H1 (cell line): ENCODE measurements around the gene COL19A1. TPM values are rescaled to one million over a fixed set of nuclear protein-coding genes. Genes with fewer than 3 reads are reported as not detected.

Experiments
- CTCF ChIA-PET: fragments of 300-600 bp; sonication (Branson Sonifier 250); formaldehyde crosslinking; loops from one replicate; lab custom pipeline; 2021; ENCODE audit not compliant: partially characterized antibody; lab: Charles Lee
- POLR2A ChIA-PET: fragments of 300-600 bp; sonication (Branson Sonifier 250); formaldehyde crosslinking; loops from one replicate; lab custom pipeline; 2021; ENCODE audit warnings: inconsistent platforms; ENCODE audit not compliant: partially characterized antibody; lab: Charles Lee
- DNase-seq, 2 experiments: peaks; one replicate each; pipeline versions ENCODE4 v3.0.0 to v3.0.0-alpha.2; 2010 to 2022; ENCODE audit warnings: low spot score in 2 of 2, low read depth in 1 of 2, mixed read lengths in 1 of 2
- FAIRE-seq: peaks from 2 replicates; lab custom pipeline; 2011; peaks lifted over from hg19 to GRCh38; lab: Jason Lieb, UNC
- H2AFZ ChIP-seq: 2 replicates; pipeline ENCODE4 v1.8.1; 2012; ENCODE audit warnings: low read length, inconsistent platforms
- H2AK5ac ChIP-seq: 2 replicates; pipeline ENCODE4 v1.6.1; 2013; ENCODE audit warnings: low read depth, low read length
- H2BK120ac ChIP-seq: replicated peaks from 2 replicates; pipeline ENCODE3; 2013; ENCODE audit warnings: low read depth, low read length, inconsistent platforms
- H2BK12ac ChIP-seq: 2 replicates; pipeline ENCODE4 v1.6.1; 2013; ENCODE audit warnings: low read depth, low read length
- H2BK15ac ChIP-seq: 2 replicates; pipeline ENCODE4 v1.6.1; 2013; ENCODE audit warnings: low read length
- H2BK20ac ChIP-seq: 2 replicates; pipeline ENCODE4 v1.6.1; 2013; ENCODE audit warnings: low read length
- H2BK5ac ChIP-seq: 2 replicates; pipeline ENCODE4 v1.6.1; 2013; ENCODE audit warnings: low read depth, low read length
- H3K14ac ChIP-seq: 2 replicates; pipeline ENCODE4 v1.6.1; 2013; ENCODE audit warnings: inconsistent platforms; ENCODE audit not compliant: insufficient read length
- H3K18ac ChIP-seq: 2 replicates; pipeline ENCODE4 v1.6.1; 2013; ENCODE audit warnings: low read length; ENCODE audit errors: extremely low read depth
- H3K23ac ChIP-seq: 2 replicates; pipeline ENCODE4 v1.6.1; 2013; ENCODE audit warnings: inconsistent platforms; ENCODE audit not compliant: insufficient read length
- H3K23me2 ChIP-seq: 2 replicates; pipeline ENCODE4 v1.6.1; 2013; ENCODE audit warnings: low read depth, low read length
- H3K27ac ChIP-seq: 2 replicates; pipeline ENCODE4 v1.6.1; 2011; ENCODE audit warnings: low read depth, low read length, inconsistent platforms
- H3K27me3 ChIP-seq, 4 experiments: replicated peaks in 1 of 4; 1 replicate in 1 of 4; 2 replicates in 3 of 4; pipeline versions ENCODE4 v1.6.1 to v1.8.1; 2011 to 2013; ENCODE audit warnings: low read length in 3 of 4, mild to moderate bottlenecking in 3 of 4, inconsistent platforms in 2 of 4, mixed read lengths in 2 of 4, moderate library complexity in 1 of 4; ENCODE audit not compliant: control insufficient read depth in 3 of 4, insufficient read depth in 3 of 4; ENCODE audit errors: extremely low read depth in 1 of 4
- H3K36me3 ChIP-seq, 4 experiments: 2 replicates each; pipeline versions ENCODE4 v1.6.1 to v1.8.1; 2011 to 2013; ENCODE audit warnings: mild to moderate bottlenecking in 4 of 4, low read length in 3 of 4, moderate library complexity in 2 of 4, control low read depth in 1 of 4, inconsistent platforms in 1 of 4; ENCODE audit not compliant: insufficient read depth in 4 of 4, control insufficient read depth in 2 of 4
- H3K4ac ChIP-seq: replicated peaks from 2 replicates; pipeline ENCODE3; 2013; ENCODE audit warnings: low read length, low read depth, mixed read lengths, inconsistent platforms; ENCODE audit not compliant: insufficient read length
- H3K4me1 ChIP-seq, 4 experiments: replicated peaks in 1 of 4; 1 replicate in 1 of 4; 2 replicates in 3 of 4; pipeline versions ENCODE4 v1.6.1 to v1.8.1; 2011 to 2013; ENCODE audit warnings: low read length in 3 of 4, inconsistent platforms in 2 of 4, mixed read lengths in 1 of 4; ENCODE audit not compliant: insufficient read depth in 4 of 4, control insufficient read depth in 3 of 4
- H3K4me2 ChIP-seq, 2 experiments: 2 replicates each; pipeline versions ENCODE4 v1.6.1 to v1.8.1; 2011 to 2013; ENCODE audit warnings: low read depth in 2 of 2, low read length in 2 of 2, control low read depth in 1 of 2, inconsistent platforms in 1 of 2, mild to moderate bottlenecking in 1 of 2; ENCODE audit not compliant: insufficient read depth in 1 of 2
- H3K4me3 ChIP-seq, 4 experiments: fragments of 200-600, 300-600 bp in 1 of 4; sonication (generic), shearing (Covaris generic), sonication (Bioruptor Twin) in 1 of 4; 2 replicates each; pipeline versions ENCODE4 v1.5.1 to v1.8.1; 2011 to 2016; ENCODE audit warnings: low read length in 4 of 4, low read depth in 3 of 4, control low read depth in 2 of 4, inconsistent platforms in 2 of 4, mild to moderate bottlenecking in 2 of 4, mixed read lengths in 1 of 4, moderate library complexity in 1 of 4; ENCODE audit not compliant: insufficient read depth in 2 of 4; ENCODE audit errors: extremely low read depth in 1 of 4
- H3K56ac ChIP-seq: replicated peaks from 2 replicates; pipeline ENCODE3; 2013; ENCODE audit warnings: low read depth, mild to moderate bottlenecking, mixed read lengths, low read length, inconsistent platforms; ENCODE audit not compliant: insufficient read length
- H3K79me1 ChIP-seq: 2 replicates; pipeline ENCODE4 v1.6.1; 2013; ENCODE audit warnings: low read depth, low read length, control low read depth
- H3K79me2 ChIP-seq, 2 experiments: 2 replicates each; pipeline versions ENCODE4 v1.6.1 to v1.8.1; 2012 to 2013; ENCODE audit warnings: low read length in 2 of 2, mild to moderate bottlenecking in 2 of 2, inconsistent platforms in 1 of 2; ENCODE audit not compliant: insufficient read depth in 2 of 2, control insufficient read depth in 1 of 2
- H3K9ac ChIP-seq, 4 experiments: replicated peaks in 1 of 4; 1 replicate in 1 of 4; 2 replicates in 3 of 4; pipeline versions ENCODE4 v1.6.1 to v1.8.1; 2011 to 2013; ENCODE audit warnings: low read depth in 3 of 4, low read length in 3 of 4, control low read depth in 2 of 4, mild to moderate bottlenecking in 2 of 4, moderate library complexity in 2 of 4, inconsistent platforms in 1 of 4; ENCODE audit errors: extremely low read depth in 1 of 4
- H3K9me3 ChIP-seq, 2 experiments: 2 replicates each; pipeline versions ENCODE4 v1.6.1 to v1.8.1; 2012 to 2013; ENCODE audit warnings: mild to moderate bottlenecking in 2 of 2, moderate library complexity in 2 of 2, control low read depth in 1 of 2, inconsistent platforms in 1 of 2, low read depth in 1 of 2, low read length in 1 of 2, mixed read lengths in 1 of 2; ENCODE audit not compliant: insufficient read depth in 2 of 2
- H4K20me1 ChIP-seq, 2 experiments: replicated peaks in 1 of 2; 2 replicates each; pipeline versions ENCODE3 to v1.8.1; 2011 to 2013; ENCODE audit warnings: inconsistent platforms in 2 of 2, low read length in 2 of 2, mild to moderate bottlenecking in 1 of 2; ENCODE audit not compliant: insufficient read depth in 2 of 2, control insufficient read depth in 1 of 2
- H4K5ac ChIP-seq: 2 replicates; pipeline ENCODE4 v1.6.1; 2013; ENCODE audit warnings: low read length, low read depth, mixed read lengths, inconsistent platforms; ENCODE audit not compliant: insufficient read length
- H4K8ac ChIP-seq: 2 replicates; pipeline ENCODE4 v1.8.0; 2013; ENCODE audit warnings: mild to moderate bottlenecking, moderate library complexity, low read length, inconsistent platforms; ENCODE audit not compliant: insufficient read depth; ENCODE audit errors: extremely low read depth
- H4K91ac ChIP-seq: replicated peaks from 2 replicates; pipeline ENCODE3; 2013; ENCODE audit warnings: low read length, mixed read lengths, inconsistent platforms; ENCODE audit not compliant: insufficient read length
- SP4 ChIP-seq: IDR thresholded peaks from 2 replicates; pipeline ENCODE4 v1.6.1; 2012; ENCODE audit warnings: low read length, inconsistent platforms
- TBP ChIP-seq: IDR thresholded peaks from 2 replicates; pipeline ENCODE4 v1.6.1; 2011; ENCODE audit warnings: low read depth, low read length, improper control_type of control experiment
- YY1 ChIP-seq: IDR thresholded peaks from 2 replicates; pipeline ENCODE4 v1.6.1; 2011; ENCODE audit warnings: low read depth, mild to moderate bottlenecking, low read length
- WGBS, 2 experiments: shearing (Covaris generic) in 1 of 2; methylation state at CpG; one replicate each; pipeline versions ENCODE4 v1.1.6 to v1.1.7; 2013 to 2015; ENCODE audit warnings: low lambda C conversion rate in 2 of 2, mixed read lengths in 2 of 2, inconsistent platforms in 1 of 2, low coverage in 1 of 2, missing lambda C conversion rate in 1 of 2; ENCODE audit not compliant: insufficient replicate concordance in 2 of 2, insufficient coverage in 1 of 2, insufficient read length in 1 of 2; ENCODE audit errors: extremely low coverage in 1 of 2, missing lambda C conversion rate in 1 of 2; 5-methylcytosine and 5-hydroxymethylcytosine counted together
- polyA plus RNA-seq, 7 experiments: library from polyadenylated mRNA; depleted of rRNA in 3 of 7; stranded (reverse) in 5 of 7; unstranded in 2 of 7; fragments of >200 nt in 5 of 7; fragments of 200-250 nt in 2 of 7; gene quantifications; 1 replicate in 5 of 7; 2 replicates in 1 of 7; 4 replicates in 1 of 7; pipeline versions ENCODE4 v1.2.1 to v1.2.3, GENCODE V29; 2011 to 2013; ENCODE audit warnings: missing spikeins in 2 of 7, mixed read lengths in 2 of 7
- total RNA-seq: library from RNA; stranded (reverse); fragmentation: NEBNext Ultra II Directional; extraction: Animal tissue kit (Norgen Biotek cat#: 25700); gene quantifications from 2 replicates; pipeline ENCODE4 v1.2.1, GENCODE V29; 2021

The COL19A1 gene
- total and polyA plus RNA-seq, 2 of the 8 experiments (the other 6 are each of a cell fraction or from before 2014, with no cell fraction given) = not detected

- H3K23ac ChIP-seq = no peak overlapping the region
- H3K9ac ChIP-seq = no peak overlapping the region
- H4K91ac ChIP-seq = no peak overlapping the region
- DNase-seq (no peak), FAIRE-seq (no peak)
- no peaks in the 10 kb centered on the region for H3K27me3 ChIP-seq
- no peaks in the 10 kb centered on the region for H3K79me2 ChIP-seq
- no peak overlapping the region for H2BK15ac ChIP-seq
- no peak overlapping the region for H3K56ac ChIP-seq
- no peak overlapping the region for H3K4ac ChIP-seq
- ChIA-PET CTCF (no interaction called here), POLR2A (no interaction called here)
- no peak overlapping the region for H2BK20ac ChIP-seq
- 91% methylated on average over 1 of the region's 1 CpG; no CpG with 5 or more reads in 1 of the 2 experiments for WGBS, 2 experiments
- no peak overlapping the region for H2AK5ac ChIP-seq
- H4K5ac ChIP-seq = no peak overlapping the region
- H3K36me3 ChIP-seq = no peaks in the 10 kb centered on the region
- no peak overlapping the region for H2BK5ac ChIP-seq
- no peak overlapping the region for H3K4me2 ChIP-seq
- no peak overlapping the region for H3K18ac ChIP-seq
- H3K14ac ChIP-seq = no peak overlapping the region
- TF ChIP-seq TBP = no peak
- no peak for TF ChIP-seq YY1
- no peak for TF ChIP-seq SP4
- H3K4me3 ChIP-seq = no peak overlapping the region
- no peaks in the 10 kb centered on the region for H3K9me3 ChIP-seq
- no peaks in the 10 kb centered on the region for H3K23me2 ChIP-seq
- no peak overlapping the region for H2AFZ ChIP-seq
- peaks cover 0 to 8% (median 2%) of the 10 kb centered on the region in 4 experiments; a peak in 3 of 7 replicates for H3K4me1 ChIP-seq
- H2BK12ac ChIP-seq = no peak overlapping the region
- no peak overlapping the region for H3K27ac ChIP-seq
- no peak overlapping the region for H4K8ac ChIP-seq
- no peaks in the 10 kb centered on the region for H4K20me1 ChIP-seq
- H3K79me1 ChIP-seq = no peaks in the 10 kb centered on the region
- H2BK120ac ChIP-seq = no peak overlapping the region
Observed at GRCh38 chr6:70130865-70131264, 264.5 kb downstream of the COL19A1 start.
